Prostate gland (tissue), 2 donors: ENCODE data around the gene TCP11.

Experiments
- CTCF ChIP-seq, 4 experiments: fragments of 200-600 bp in 2 of 4; fragments of 450-650 bp in 2 of 4; sonication (generic) in 2 of 4; IDR thresholded peaks; 1 replicate in 3 of 4; 2 replicates in 1 of 4; pipeline ENCODE4 v1.5.1; 2016 to 2019; ENCODE audit warnings: antibody characterized with exemption in 4 of 4, mild to moderate bottlenecking in 2 of 4, moderate library complexity in 2 of 4
- POLR2A ChIP-seq: fragments of 450-650 bp; IDR thresholded peaks from one replicate; pipeline ENCODE4 v1.6.1; 2016; ENCODE audit warnings: antibody characterized with exemption, mild to moderate bottlenecking
- POLR2AphosphoS5 ChIP-seq: sonication (generic); formaldehyde crosslinking; IDR thresholded peaks from one replicate; pipeline ENCODE4 v1.6.1; 2017; ENCODE audit warnings: antibody characterized with exemption

- no peak for TF ChIP-seq CTCF (IDR thresholded peaks at IDR 0.05)
- TF ChIP-seq POLR2A = no peak
- no peak for TF ChIP-seq POLR2AphosphoS5
Measured at GRCh38 chr6:35160642-35161041, 19.5 kb upstream of the TCP11 start.
